ENCODE measurements around the gene PHIP. TPM values are rescaled to one million over a fixed set of nuclear protein-coding genes. Genes with fewer than 3 reads are reported as not detected.

Gene PHIP
- total and polyA plus RNA-seq, 2 donors from 2014 or later, result 4.8 to 30.6 TPM

DNA sequence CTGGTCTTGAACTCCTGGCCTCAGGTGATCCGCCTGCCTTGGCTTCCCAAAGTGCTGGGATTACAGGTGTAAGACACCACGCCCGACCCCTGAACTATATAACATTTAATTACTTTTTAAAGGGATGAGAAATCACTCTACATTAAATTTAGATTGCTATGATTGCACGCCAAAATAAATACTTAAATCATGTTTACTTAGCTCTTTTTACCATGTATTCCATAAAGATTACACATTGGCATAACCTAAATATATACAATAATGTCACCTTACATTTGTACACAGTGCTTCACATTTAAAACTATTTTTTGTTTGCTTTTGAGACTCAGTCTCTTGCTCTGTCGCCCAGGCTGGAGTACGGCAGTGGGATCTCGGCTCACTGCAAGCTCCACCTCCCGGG lies 124.3 kb downstream of the PHIP start:
- H3K9me3 ChIP-seq (ENCODE audit: control insufficient read depth in 2 of 3, insufficient read depth in 1 of 3, low read length in 3 of 3), result peaks cover 0 to 7% (median 0%) of the 10 kb centered on the region in 3 donors
- TF ChIP-seq, protein P1, sequence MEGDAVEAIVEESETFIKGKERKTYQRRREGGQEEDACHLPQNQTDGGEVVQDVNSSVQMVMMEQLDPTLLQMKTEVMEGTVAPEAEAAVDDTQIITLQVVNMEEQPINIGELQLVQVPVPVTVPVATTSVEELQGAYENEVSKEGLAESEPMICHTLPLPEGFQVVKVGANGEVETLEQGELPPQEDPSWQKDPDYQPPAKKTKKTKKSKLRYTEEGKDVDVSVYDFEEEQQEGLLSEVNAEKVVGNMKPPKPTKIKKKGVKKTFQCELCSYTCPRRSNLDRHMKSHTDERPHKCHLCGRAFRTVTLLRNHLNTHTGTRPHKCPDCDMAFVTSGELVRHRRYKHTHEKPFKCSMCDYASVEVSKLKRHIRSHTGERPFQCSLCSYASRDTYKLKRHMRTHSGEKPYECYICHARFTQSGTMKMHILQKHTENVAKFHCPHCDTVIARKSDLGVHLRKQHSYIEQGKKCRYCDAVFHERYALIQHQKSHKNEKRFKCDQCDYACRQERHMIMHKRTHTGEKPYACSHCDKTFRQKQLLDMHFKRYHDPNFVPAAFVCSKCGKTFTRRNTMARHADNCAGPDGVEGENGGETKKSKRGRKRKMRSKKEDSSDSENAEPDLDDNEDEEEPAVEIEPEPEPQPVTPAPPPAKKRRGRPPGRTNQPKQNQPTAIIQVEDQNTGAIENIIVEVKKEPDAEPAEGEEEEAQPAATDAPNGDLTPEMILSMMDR (IDR thresholded peaks at IDR 0.05; ENCODE audit: borderline replicate concordance, extremely low read depth, insufficient read depth), result no peak
- intact Hi-C loops (cut with DNase I), result no loop called here
- H3K4me1 ChIP-seq (ENCODE audit: control insufficient read depth in 2 of 3, insufficient read depth in 2 of 3, low read depth in 1 of 3, low read length in 3 of 3), result no peaks in the 10 kb centered on the region
- FAIRE-seq, result no peak
- no peak overlapping the region for H3K4me3 ChIP-seq (ENCODE audit: low read length in 3 of 3)
- no peaks in the 10 kb centered on the region for H3K27me3 ChIP-seq (ENCODE audit: control insufficient read depth, insufficient read depth, low read length)
- DNase-seq, result no peak
- peaks cover 6 to 37% (median 9%) of the 10 kb centered on the region in 3 donors for H3K36me3 ChIP-seq (ENCODE audit: control insufficient read depth in 2 of 3, insufficient read depth in 3 of 3, low read length in 3 of 3)
- H3K27ac ChIP-seq (ENCODE audit: low read depth in 2 of 2, low read length in 2 of 2), result no peak overlapping the region
- H3K9ac ChIP-seq (ENCODE audit: low read length in 3 of 3), result no peak overlapping the region

DNA sequence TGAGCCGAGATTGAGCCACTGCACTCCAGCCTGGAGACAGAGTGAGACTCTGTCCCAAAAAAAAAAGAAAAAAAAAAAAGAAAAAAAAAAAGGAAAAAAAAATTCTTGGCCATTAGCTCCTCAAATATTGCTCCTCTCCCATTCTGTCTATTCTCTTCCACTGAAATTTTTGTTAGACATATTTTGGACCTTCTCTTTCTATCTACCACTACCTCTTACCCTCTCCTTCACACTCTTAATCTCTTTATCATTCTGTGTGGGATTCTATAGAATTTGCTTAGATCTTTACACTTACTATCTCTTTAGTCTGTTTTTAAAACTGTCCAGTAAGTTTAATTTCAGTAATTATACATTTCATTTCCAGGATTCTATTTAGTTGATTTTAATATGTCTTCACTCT lies 125.7 kb downstream of the PHIP start:
- TF ChIP-seq, protein P1 (IDR thresholded peaks at IDR 0.05; ENCODE audit: borderline replicate concordance, extremely low read depth, insufficient read depth), result no peak
- FAIRE-seq (no peak), DNase-seq (no peak)
- Histone ChIP-seq H3K36me3 (ENCODE audit: control insufficient read depth in 2 of 3, insufficient read depth in 3 of 3, low read length in 3 of 3) (peaks cover 7 to 37% (median 10%) of the 10 kb centered on the region in 3 donors), H3K27me3 (ENCODE audit: control insufficient read depth, insufficient read depth, low read length) (no peaks in the 10 kb centered on the region), H3K4me3 (ENCODE audit: low read length in 3 of 3) (no peak overlapping the region), H3K27ac (ENCODE audit: low read depth in 2 of 2, low read length in 2 of 2) (no peak overlapping the region), H3K9ac (ENCODE audit: low read length in 3 of 3) (no peak overlapping the region), H3K4me1 (ENCODE audit: control insufficient read depth in 2 of 3, insufficient read depth in 2 of 3, low read depth in 1 of 3, low read length in 3 of 3) (no peaks in the 10 kb centered on the region), H3K9me3 (ENCODE audit: control insufficient read depth in 2 of 3, insufficient read depth in 1 of 3, low read length in 3 of 3) (peaks cover 0 to 11% (median 2%) of the 10 kb centered on the region in 3 donors)
- intact Hi-C loops (cut with DNase I), result no loop called here

DNA sequence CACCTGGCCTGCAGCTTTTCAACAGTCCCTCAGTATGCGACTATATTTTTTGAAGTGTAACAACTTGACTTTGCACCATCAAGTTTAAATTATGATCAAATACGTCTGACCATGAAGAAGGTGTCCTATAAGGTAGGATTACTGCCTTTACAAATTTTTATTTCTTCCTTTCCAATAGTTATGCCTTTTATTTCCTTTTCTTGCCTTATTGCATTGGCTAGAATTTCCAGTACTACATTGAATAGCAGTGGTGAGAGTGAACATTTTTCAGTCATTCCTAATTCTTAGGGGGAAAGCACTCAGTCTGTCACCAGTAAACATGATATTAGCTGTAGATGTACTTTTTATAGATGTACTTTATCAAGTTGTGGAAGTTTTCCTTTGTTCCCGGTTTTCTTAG lies 129.3 kb downstream of the PHIP start:
- DNase-seq, result no peak
- H3K4me3 ChIP-seq (ENCODE audit: low read length in 3 of 3), result no peak overlapping the region
- peaks cover 0 to 11% (median 2%) of the 10 kb centered on the region in 3 donors for H3K9me3 ChIP-seq (ENCODE audit: control insufficient read depth in 2 of 3, insufficient read depth in 1 of 3, low read length in 3 of 3)
- H3K9ac ChIP-seq (ENCODE audit: low read length in 3 of 3), result no peak overlapping the region
- peaks cover 12 to 47% (median 14%) of the 10 kb centered on the region in 3 donors for H3K36me3 ChIP-seq (ENCODE audit: control insufficient read depth in 2 of 3, insufficient read depth in 3 of 3, low read length in 3 of 3)
- H3K27ac ChIP-seq (ENCODE audit: low read depth in 2 of 2, low read length in 2 of 2), result no peak overlapping the region
- no peaks in the 10 kb centered on the region for H3K4me1 ChIP-seq (ENCODE audit: control insufficient read depth in 2 of 3, insufficient read depth in 2 of 3, low read depth in 1 of 3, low read length in 3 of 3)
- H3K27me3 ChIP-seq (ENCODE audit: control insufficient read depth, insufficient read depth, low read length), result no peaks in the 10 kb centered on the region
- TF ChIP-seq, protein P1 (IDR thresholded peaks at IDR 0.05; ENCODE audit: borderline replicate concordance, extremely low read depth, insufficient read depth), result no peak
- FAIRE-seq, result no peak
- intact Hi-C loops (cut with DNase I), result no loop called here

DNA sequence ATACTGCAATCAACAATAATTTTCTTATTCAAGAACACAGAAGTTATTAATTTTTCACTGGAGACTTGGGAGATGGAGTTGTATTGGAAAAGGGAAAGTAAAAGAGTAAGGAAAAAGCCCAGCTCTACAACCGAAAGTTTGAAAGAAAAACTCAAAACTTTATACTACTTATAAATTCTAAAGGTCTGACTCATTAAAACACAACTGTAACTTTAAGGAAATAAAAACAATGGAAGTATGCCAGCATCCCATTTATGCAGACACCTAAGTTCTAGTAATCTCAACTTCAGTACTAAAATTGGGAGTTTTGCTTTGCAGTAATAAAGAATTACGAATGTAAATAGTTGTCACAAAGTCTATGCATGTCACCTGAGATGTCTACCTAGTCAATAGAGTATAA lies 130.1 kb downstream of the PHIP start:
- no peak for FAIRE-seq

More for the DNA sequence above, 130.1 kb downstream of the PHIP start:
- no peak overlapping the region for H3K9ac ChIP-seq (ENCODE audit: low read length in 3 of 3)
- H3K9me3 ChIP-seq (ENCODE audit: control insufficient read depth in 2 of 3, insufficient read depth in 1 of 3, low read length in 3 of 3), result peaks cover 0 to 11% (median 2%) of the 10 kb centered on the region in 3 donors
- intact Hi-C loops (cut with DNase I), result no loop called here
- peaks cover 12 to 42% (median 14%) of the 10 kb centered on the region in 3 donors for H3K36me3 ChIP-seq (ENCODE audit: control insufficient read depth in 2 of 3, insufficient read depth in 3 of 3, low read length in 3 of 3)
- TF ChIP-seq, protein P1 (IDR thresholded peaks at IDR 0.05; ENCODE audit: borderline replicate concordance, extremely low read depth, insufficient read depth), result no peak
- no peaks in the 10 kb centered on the region for H3K4me1 ChIP-seq (ENCODE audit: control insufficient read depth in 2 of 3, insufficient read depth in 2 of 3, low read depth in 1 of 3, low read length in 3 of 3)
- no peak for DNase-seq
- no peak overlapping the region for H3K4me3 ChIP-seq (ENCODE audit: low read length in 3 of 3)
- no peaks in the 10 kb centered on the region for H3K27me3 ChIP-seq (ENCODE audit: control insufficient read depth, insufficient read depth, low read length)
- no peak overlapping the region for H3K27ac ChIP-seq (ENCODE audit: low read depth in 2 of 2, low read length in 2 of 2)
